ENCODE results near the gene PADI1. TPM values are rescaled to one million over a fixed set of nuclear protein-coding genes. Genes with fewer than 3 reads are reported as not detected.

PADI1 gene
- total and polyA plus RNA-seq, 2 of the 8 experiments (the other 6 are each of a cell fraction or from before 2014, with no cell fraction given): 0.20 to 0.30 TPM

DNA sequence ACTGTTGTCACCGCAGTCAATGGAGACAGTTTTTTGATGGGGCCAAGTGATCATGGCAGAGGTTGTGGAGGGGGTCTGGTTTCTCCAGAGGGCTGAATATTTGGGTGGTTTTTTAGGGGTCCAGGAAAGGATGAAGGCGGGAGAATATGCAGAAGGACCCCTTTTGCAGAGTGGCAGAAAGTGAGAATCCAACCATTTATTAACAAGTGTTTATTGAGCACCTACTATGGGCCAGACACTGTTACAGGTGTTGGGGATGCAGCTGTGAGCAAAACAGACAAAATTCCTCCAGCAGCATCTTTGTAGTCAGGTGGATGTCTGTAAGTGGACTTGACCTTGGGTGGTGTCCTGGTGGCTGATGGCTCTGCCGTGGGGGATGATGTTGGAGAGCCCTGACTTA, 15.4 kb downstream of the PADI1 start:
- Histone ChIP-seq H4K91ac (replicated peaks; ENCODE audit: insufficient read length, low read length) (no peak overlapping the region), H3K23me2 (ENCODE audit: low read depth, low read length) (no peaks in the 10 kb centered on the region), H2AFZ (ENCODE audit: low read length) (no peak overlapping the region), H3K4me1 (replicated peaks in 1 of 4; ENCODE audit: control insufficient read depth in 3 of 4, insufficient read depth in 4 of 4, low read length in 3 of 4) (no peaks in the 10 kb centered on the region; a peak in 1 of 7 replicates), H3K18ac (ENCODE audit: extremely low read depth, low read length) (no peak overlapping the region), H3K14ac (ENCODE audit: insufficient read length) (no peak overlapping the region), H2BK20ac (ENCODE audit: low read length) (no peak overlapping the region), H4K5ac (ENCODE audit: insufficient read length, low read depth, low read length) (no peak overlapping the region), H3K4me2 (ENCODE audit: insufficient read depth in 1 of 2, low read depth in 2 of 2, low read length in 2 of 2) (no peak overlapping the region), H3K79me1 (ENCODE audit: low read depth, low read length) (no peaks in the 10 kb centered on the region), H3K9me3 (ENCODE audit: insufficient read depth in 2 of 2, low read depth in 1 of 2, low read length in 1 of 2) (no peaks in the 10 kb centered on the region), H2BK120ac (replicated peaks; ENCODE audit: low read depth, low read length) (no peak overlapping the region), H2BK15ac (ENCODE audit: low read length) (no peak overlapping the region), H3K36me3 (ENCODE audit: control insufficient read depth in 2 of 4, insufficient read depth in 4 of 4, low read length in 3 of 4) (no peaks in the 10 kb centered on the region), H3K79me2 (ENCODE audit: control insufficient read depth in 1 of 2, insufficient read depth in 2 of 2, low read length in 2 of 2) (no peaks in the 10 kb centered on the region), H3K4me3 (ENCODE audit: extremely low read depth in 1 of 4, insufficient read depth in 2 of 4, low read depth in 3 of 4, low read length in 4 of 4) (no peak overlapping the region), H2BK5ac (ENCODE audit: low read depth, low read length) (no peak overlapping the region), H4K8ac (ENCODE audit: extremely low read depth, insufficient read depth, low read length) (no peak overlapping the region), H3K27me3 (replicated peaks in 1 of 4; ENCODE audit: control insufficient read depth in 3 of 4, extremely low read depth in 1 of 4, insufficient read depth in 3 of 4, low read length in 3 of 4) (no peaks in the 10 kb centered on the region; a peak in 1 of 7 replicates), H2AK5ac (ENCODE audit: low read depth, low read length) (no peak overlapping the region), H2BK12ac (ENCODE audit: low read depth, low read length) (no peak overlapping the region), H3K9ac (replicated peaks in 1 of 4; ENCODE audit: extremely low read depth in 1 of 4, low read depth in 3 of 4, low read length in 3 of 4) (no peak overlapping the region), H4K20me1 (replicated peaks in 1 of 2; ENCODE audit: control insufficient read depth in 1 of 2, insufficient read depth in 2 of 2, low read length in 2 of 2) (no peaks in the 10 kb centered on the region), H3K56ac (replicated peaks; ENCODE audit: insufficient read length, low read depth, low read length) (no peak overlapping the region), H3K4ac (replicated peaks; ENCODE audit: insufficient read length, low read depth, low read length) (no peak overlapping the region), H3K23ac (ENCODE audit: insufficient read length) (no peak overlapping the region), H3K27ac (ENCODE audit: low read depth, low read length) (no peak overlapping the region)
- POLR2A ChIA-PET (ENCODE audit: partially characterized antibody): no interaction called here
- CTCF ChIA-PET (ENCODE audit: partially characterized antibody): interaction anchor here (0.9 to 3.4 kb wide), 4 partner anchors 10 to 99 kb away, joined by 3 to 16 read pairs (median 6); no protein-coding TSS in a partner anchor
- FAIRE-seq: no peak
- TF ChIP-seq TCF12 (IDR thresholded peaks at IDR 0.05; ENCODE audit: low read depth, low read length) (no peak), JUND (IDR thresholded peaks at IDR 0.05; ENCODE audit: low read length) (no peak), GTF2F1 (IDR thresholded peaks at IDR 0.05; ENCODE audit: borderline replicate concordance, low read depth, low read length) (no peak), CTBP2 (IDR thresholded peaks at IDR 0.05; ENCODE audit: borderline replicate concordance, insufficient read depth, insufficient read length, low read length) (no peak), POU5F1 (IDR thresholded peaks at IDR 0.05; ENCODE audit: low read depth, low read length) (no peak), CHD2 (IDR thresholded peaks at IDR 0.05; ENCODE audit: low read length) (no peak), SP2 (IDR thresholded peaks at IDR 0.05; ENCODE audit: low read length) (no peak), SP1 (IDR thresholded peaks at IDR 0.05; ENCODE audit: low read depth, low read length) (no peak), YY1 (IDR thresholded peaks at IDR 0.05; ENCODE audit: low read depth, low read length) (no peak), POLR2A (IDR thresholded peaks at IDR 0.05; ENCODE audit: control extremely low read depth in 1 of 2, low read depth in 2 of 2, low read length in 2 of 2) (no peak), KDM1A (IDR thresholded peaks at IDR 0.05; ENCODE audit: borderline replicate concordance, low read length) (no peak), CBX5 (IDR thresholded peaks at IDR 0.05; ENCODE audit: low read depth, low read length) (no peak), HDAC6 (IDR thresholded peaks at IDR 0.05; ENCODE audit: low read depth, low read length) (no peak), FOSL1 (IDR thresholded peaks at IDR 0.05; ENCODE audit: insufficient read depth, low read depth, low read length) (no peak)
- WGBS, 2 experiments (ENCODE audit: extremely low coverage in 1 of 2, insufficient coverage in 1 of 2, insufficient read length in 1 of 2, insufficient replicate concordance in 2 of 2, low coverage in 1 of 2, low lambda C conversion rate in 2 of 2, missing lambda C conversion rate in 1 of 2): 94% methylated on average over 3 of the region's 3 CpGs; no CpG with 5 or more reads in 1 of the 2 experiments
- no peak for DNase-seq (ENCODE audit: low read depth in 1 of 2, low spot score in 2 of 2)
